Measurements from ENCODE around the gene ACTL8. TPM values are rescaled to one million over a fixed set of nuclear protein-coding genes. Genes with fewer than 3 reads are reported as not detected.

The ACTL8 gene
- total RNA-seq, 1 donor from 2014 or later: 0.26 TPM

DNA sequence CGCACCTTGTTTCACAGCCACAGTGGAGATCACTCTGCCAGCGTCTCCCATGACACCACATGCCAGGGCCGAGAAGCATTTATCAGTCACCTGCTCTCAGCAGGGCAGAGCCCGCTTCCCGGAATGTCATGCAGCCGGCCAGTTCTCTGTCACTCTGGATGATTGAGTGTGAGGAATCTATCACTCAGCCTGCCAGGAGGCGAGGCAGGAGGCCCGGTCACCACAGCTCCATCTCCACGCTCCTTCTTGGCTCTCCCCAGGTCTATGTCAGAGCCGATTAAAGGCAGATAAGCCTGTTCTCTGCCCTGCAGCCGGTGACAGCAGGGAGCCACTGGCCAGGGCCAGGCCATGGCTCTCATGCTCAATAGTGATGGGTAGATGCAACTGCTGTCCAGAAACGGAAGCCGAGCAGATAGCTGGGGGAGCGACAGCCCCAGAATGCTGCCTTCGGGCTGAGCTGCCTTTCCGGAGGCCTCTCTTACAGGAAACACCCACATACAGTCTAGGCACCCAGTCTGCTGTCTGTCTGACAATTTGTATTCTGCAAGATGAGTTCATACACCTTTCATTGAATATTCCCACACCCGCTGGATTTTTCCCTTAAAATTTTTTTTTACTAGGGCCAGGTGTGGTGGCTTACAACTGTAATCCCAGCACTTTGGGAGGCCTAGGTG lies 64.1 kb downstream of the ACTL8 start:
- H3K36me3 Mint-ChIP-seq (ENCODE audit: low read depth, unreplicated experiment): no peaks in the 10 kb centered on the region
- DNase-seq (ENCODE audit: low spot score): no peak
- no peak for TF ChIP-seq CTCF (IDR thresholded peaks at IDR 0.05; ENCODE audit: unreplicated experiment)
- no peak overlapping the region for H3K27ac Mint-ChIP-seq (ENCODE audit: unreplicated experiment)
- H3K27me3 Mint-ChIP-seq (ENCODE audit: unreplicated experiment): no peaks in the 10 kb centered on the region
- no peaks in the 10 kb centered on the region for H3K4me1 Mint-ChIP-seq (ENCODE audit: unreplicated experiment)
- H3K9me3 Mint-ChIP-seq (ENCODE audit: unreplicated experiment): no peaks in the 10 kb centered on the region
- no peak overlapping the region for H3K4me3 Mint-ChIP-seq (ENCODE audit: unreplicated experiment)

GRCh38 chr1:17820198-17820597 lies 65.1 kb downstream of the ACTL8 start:
- H3K27ac Mint-ChIP-seq (ENCODE audit: unreplicated experiment): no peak overlapping the region
- no peak for TF ChIP-seq CTCF (IDR thresholded peaks at IDR 0.05; ENCODE audit: unreplicated experiment)
- H3K27me3 Mint-ChIP-seq (ENCODE audit: unreplicated experiment): no peaks in the 10 kb centered on the region
- no peaks in the 10 kb centered on the region for H3K4me1 Mint-ChIP-seq (ENCODE audit: unreplicated experiment)
- no peaks in the 10 kb centered on the region for H3K9me3 Mint-ChIP-seq (ENCODE audit: unreplicated experiment)
- DNase-seq (ENCODE audit: low spot score): no peak
- no peak overlapping the region for H3K4me3 Mint-ChIP-seq (ENCODE audit: unreplicated experiment)
- H3K36me3 Mint-ChIP-seq (ENCODE audit: low read depth, unreplicated experiment): no peaks in the 10 kb centered on the region

- Mint-ChIP-seq H3K36me3 (ENCODE audit: low read depth, unreplicated experiment) (no peaks in the 10 kb centered on the region), H3K4me1 (ENCODE audit: unreplicated experiment) (no peaks in the 10 kb centered on the region), H3K27ac (ENCODE audit: unreplicated experiment) (no peak overlapping the region), H3K9me3 (ENCODE audit: unreplicated experiment) (no peaks in the 10 kb centered on the region), H3K27me3 (ENCODE audit: unreplicated experiment) (no peaks in the 10 kb centered on the region), H3K4me3 (ENCODE audit: unreplicated experiment) (no peak overlapping the region)
- no peak for DNase-seq (ENCODE audit: low spot score)
- no peak for TF ChIP-seq CTCF (IDR thresholded peaks at IDR 0.05; ENCODE audit: unreplicated experiment)
Measured at GRCh38 chr1:17822741-17823426, 67.8 kb downstream of the ACTL8 start.

GRCh38 chr1:17825273-17826164 lies 70.4 kb downstream of the ACTL8 start:
- no peaks in the 10 kb centered on the region for H3K9me3 Mint-ChIP-seq (ENCODE audit: unreplicated experiment)
- H3K27ac Mint-ChIP-seq (ENCODE audit: unreplicated experiment): no peak overlapping the region
- no peak for DNase-seq (ENCODE audit: low spot score)
- no peaks in the 10 kb centered on the region for H3K36me3 Mint-ChIP-seq (ENCODE audit: low read depth, unreplicated experiment)
- H3K27me3 Mint-ChIP-seq (ENCODE audit: unreplicated experiment): no peaks in the 10 kb centered on the region
- no peaks in the 10 kb centered on the region for H3K4me1 Mint-ChIP-seq (ENCODE audit: unreplicated experiment)
- H3K4me3 Mint-ChIP-seq (ENCODE audit: unreplicated experiment): no peak overlapping the region
- TF ChIP-seq CTCF (IDR thresholded peaks at IDR 0.05; ENCODE audit: unreplicated experiment): no peak
